Measurements from ENCODE around the gene HLA-G.

Gene HLA-G

GRCh38 chr6:29811377-29811776 lies 16.2 kb upstream of the HLA-G start:
- Histone ChIP-seq H3K4me3 (ENCODE audit: low read depth, low read length) (no peak overlapping the region), H3K14ac (ENCODE audit: low read length) (no peak overlapping the region), H3K36me3 (ENCODE audit: control insufficient read depth in 1 of 2, insufficient read depth in 2 of 2, low read length in 2 of 2) (no peaks in the 10 kb centered on the region), H3K23ac (ENCODE audit: low read length) (no peak overlapping the region), H3K4me2 (ENCODE audit: low read length) (no peak overlapping the region), H2AK5ac (ENCODE audit: low read length) (no peak overlapping the region), H3K9ac (ENCODE audit: low read length) (no peak overlapping the region), H3K4me1 (ENCODE audit: control insufficient read depth in 1 of 2, insufficient read depth in 2 of 2, low read length in 2 of 2) (peaks cover 14 to 17% of the 10 kb centered on the region in 2 experiments), H3K79me1 (ENCODE audit: low read length) (peaks cover 2% of the 10 kb centered on the region), H2BK120ac (ENCODE audit: insufficient read depth, low read length, poor library complexity) (no peak overlapping the region), H4K12ac (ENCODE audit: low read depth, low read length) (no peak overlapping the region), H4K91ac (ENCODE audit: low read depth, low read length) (no peak overlapping the region), H3K27ac (ENCODE audit: low read depth, low read length) (no peak overlapping the region), H4K8ac (ENCODE audit: low read depth, low read length) (no peak overlapping the region), H2AFZ (ENCODE audit: insufficient read depth, low read length, poor library complexity) (no peak overlapping the region), H3K79me2 (ENCODE audit: control insufficient read depth, insufficient read depth, low read length, poor library complexity) (no peaks in the 10 kb centered on the region), H3K27me3 (ENCODE audit: insufficient read depth, low read length) (no peaks in the 10 kb centered on the region), H3K4ac (ENCODE audit: low read depth, low read length) (no peak overlapping the region), H2BK12ac (ENCODE audit: low read length) (no peak overlapping the region), H3K18ac (ENCODE audit: low read length) (no peak overlapping the region), H3K9me3 (ENCODE audit: insufficient read depth, low read depth, low read length) (peaks cover 3% of the 10 kb centered on the region), H2BK5ac (ENCODE audit: low read depth, low read length, poor library complexity) (no peak overlapping the region)
- no peak for DNase-seq
- no CpG with 5 or more reads among the region's 1 CpG for WGBS (ENCODE audit: extremely low coverage, insufficient coverage, insufficient read length)

DNA sequence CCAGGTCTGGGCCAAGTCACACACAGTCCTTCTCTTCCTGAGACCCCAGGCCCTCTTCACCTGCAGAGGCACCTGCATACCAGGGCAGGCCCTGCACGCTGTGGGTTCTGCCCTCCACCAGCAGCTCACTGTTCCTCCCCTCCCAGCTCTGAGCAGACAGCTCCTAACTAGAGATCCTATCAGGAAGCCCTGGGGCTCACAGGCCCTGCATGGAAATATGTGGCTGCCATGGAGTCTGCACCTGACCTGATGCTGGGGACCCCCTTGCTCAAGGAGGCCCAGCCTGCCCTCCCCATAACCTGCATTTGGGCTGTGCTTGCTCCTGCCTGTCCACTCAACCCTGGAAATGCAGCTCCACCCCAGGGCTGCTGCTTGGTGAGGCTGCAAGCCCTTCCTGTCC lies 14.6 kb upstream of the HLA-G start:
- Histone ChIP-seq H2BK120ac (ENCODE audit: insufficient read depth, low read length, poor library complexity) (no peak overlapping the region), H3K23ac (ENCODE audit: low read length) (no peak overlapping the region)
- WGBS (ENCODE audit: extremely low coverage, insufficient coverage, insufficient read length) = no CpG with 5 or more reads among the region's 1 CpG

GRCh38 chr6:29813809-29814208 lies 13.8 kb upstream of the HLA-G start:
- Histone ChIP-seq H3K79me2 (ENCODE audit: control insufficient read depth, insufficient read depth, low read length, poor library complexity) (no peaks in the 10 kb centered on the region), H3K9ac (ENCODE audit: low read length) (no peak overlapping the region), H3K4ac (ENCODE audit: low read depth, low read length) (no peak overlapping the region), H3K4me2 (ENCODE audit: low read length) (no peak overlapping the region), H4K91ac (ENCODE audit: low read depth, low read length) (no peak overlapping the region), H2BK12ac (ENCODE audit: low read length) (no peak overlapping the region), H2AK5ac (ENCODE audit: low read length) (no peak overlapping the region), H3K36me3 (ENCODE audit: control insufficient read depth in 1 of 2, insufficient read depth in 2 of 2, low read length in 2 of 2) (no peaks in the 10 kb centered on the region), H3K14ac (ENCODE audit: low read length) (no peak overlapping the region), H4K8ac (ENCODE audit: low read depth, low read length) (no peak overlapping the region), H2AFZ (ENCODE audit: insufficient read depth, low read length, poor library complexity) (no peak overlapping the region), H3K27me3 (ENCODE audit: insufficient read depth, low read length) (no peaks in the 10 kb centered on the region), H3K4me3 (ENCODE audit: low read depth, low read length) (no peak overlapping the region), H3K79me1 (ENCODE audit: low read length) (peaks cover 2% of the 10 kb centered on the region), H3K4me1 (ENCODE audit: control insufficient read depth in 1 of 2, insufficient read depth in 2 of 2, low read length in 2 of 2) (peaks cover 14 to 17% of the 10 kb centered on the region in 2 experiments), H4K12ac (ENCODE audit: low read depth, low read length) (no peak overlapping the region), H3K27ac (ENCODE audit: low read depth, low read length) (no peak overlapping the region), H2BK120ac (ENCODE audit: insufficient read depth, low read length, poor library complexity) (no peak overlapping the region), H2BK5ac (ENCODE audit: low read depth, low read length, poor library complexity) (no peak overlapping the region), H3K9me3 (ENCODE audit: insufficient read depth, low read depth, low read length) (peaks cover 3% of the 10 kb centered on the region), H3K23ac (ENCODE audit: low read length) (no peak overlapping the region), H3K18ac (ENCODE audit: low read length) (no peak overlapping the region)
- DNase-seq = peak; percentile 80 to 83
- no CpG with 5 or more reads among the region's 7 CpGs for WGBS (ENCODE audit: extremely low coverage, insufficient coverage, insufficient read length)

More for the DNA sequence above, 14.6 kb upstream of the HLA-G start:
- Histone ChIP-seq H3K79me1 (ENCODE audit: low read length) (peaks cover 2% of the 10 kb centered on the region), H3K4me2 (ENCODE audit: low read length) (no peak overlapping the region), H3K36me3 (ENCODE audit: control insufficient read depth in 1 of 2, insufficient read depth in 2 of 2, low read length in 2 of 2) (no peaks in the 10 kb centered on the region), H2AK5ac (ENCODE audit: low read length) (no peak overlapping the region), H3K4me1 (ENCODE audit: control insufficient read depth in 1 of 2, insufficient read depth in 2 of 2, low read length in 2 of 2) (peaks cover 14 to 17% of the 10 kb centered on the region in 2 experiments), H2BK5ac (ENCODE audit: low read depth, low read length, poor library complexity) (no peak overlapping the region), H3K14ac (ENCODE audit: low read length) (no peak overlapping the region), H3K4me3 (ENCODE audit: low read depth, low read length) (no peak overlapping the region), H3K27me3 (ENCODE audit: insufficient read depth, low read length) (no peaks in the 10 kb centered on the region), H4K8ac (ENCODE audit: low read depth, low read length) (no peak overlapping the region), H4K91ac (ENCODE audit: low read depth, low read length) (no peak overlapping the region), H3K9me3 (ENCODE audit: insufficient read depth, low read depth, low read length) (peaks cover 3% of the 10 kb centered on the region), H3K79me2 (ENCODE audit: control insufficient read depth, insufficient read depth, low read length, poor library complexity) (no peaks in the 10 kb centered on the region), H3K18ac (ENCODE audit: low read length) (no peak overlapping the region), H3K9ac (ENCODE audit: low read length) (no peak overlapping the region), H4K12ac (ENCODE audit: low read depth, low read length) (no peak overlapping the region), H2AFZ (ENCODE audit: insufficient read depth, low read length, poor library complexity) (no peak overlapping the region), H3K4ac (ENCODE audit: low read depth, low read length) (no peak overlapping the region), H3K27ac (ENCODE audit: low read depth, low read length) (no peak overlapping the region), H2BK12ac (ENCODE audit: low read length) (no peak overlapping the region)
- no peak for DNase-seq

DNA sequence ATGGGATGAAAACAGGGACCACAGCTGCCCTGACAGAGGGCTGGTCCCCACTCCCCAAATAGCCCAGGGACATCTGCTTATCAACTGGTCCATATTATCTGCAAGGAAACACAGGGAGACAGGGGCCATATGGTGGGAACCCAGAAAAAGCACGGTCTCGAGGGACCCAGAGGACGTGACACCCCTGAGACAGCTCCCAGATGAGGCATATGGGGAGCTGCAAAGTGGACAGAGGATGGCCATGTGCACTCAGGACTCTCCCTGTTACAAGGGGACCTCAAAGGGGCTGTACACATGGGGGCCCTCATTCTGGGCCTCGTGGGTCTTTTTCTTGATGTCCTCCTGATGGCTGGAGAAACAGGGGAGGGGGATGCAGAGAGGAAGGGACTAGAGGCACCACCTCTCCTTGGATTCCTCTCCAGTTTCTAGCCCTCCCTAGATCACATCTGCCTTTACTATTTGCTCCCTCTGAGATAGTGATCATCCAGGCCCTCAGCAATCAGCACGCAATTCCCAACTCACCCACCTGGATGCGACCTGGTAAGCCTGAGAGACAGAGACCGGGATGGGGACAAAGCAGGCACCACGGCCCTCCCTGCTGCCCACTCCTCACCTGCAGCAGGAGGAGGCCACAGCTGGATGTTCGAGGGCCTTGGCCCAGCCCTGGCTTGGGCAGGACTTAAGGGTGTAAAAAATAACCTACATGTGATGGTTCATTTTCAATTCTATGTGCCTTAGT lies 13.1 kb upstream of the HLA-G start:
- H3K27me3 ChIP-seq (ENCODE audit: insufficient read depth, low read length) = no peaks in the 10 kb centered on the region
- H2BK120ac ChIP-seq (ENCODE audit: insufficient read depth, low read length, poor library complexity) = peak overlapping the region; percentile 37
- H3K4me3 ChIP-seq (ENCODE audit: low read depth, low read length) = no peak overlapping the region
- peak overlapping the region; percentile 48 for H4K91ac ChIP-seq (ENCODE audit: low read depth, low read length)
- no peak overlapping the region for H2BK12ac ChIP-seq (ENCODE audit: low read length)
- H3K4me1 ChIP-seq (ENCODE audit: control insufficient read depth in 1 of 2, insufficient read depth in 2 of 2, low read length in 2 of 2) = peaks cover 14 to 17% of the 10 kb centered on the region in 2 experiments
- peak overlapping the region; percentile 44 for H2AK5ac ChIP-seq (ENCODE audit: low read length)
- no peak overlapping the region for H3K9ac ChIP-seq (ENCODE audit: low read length)
- DNase-seq = peak in 1 of 2 donors; percentile 36
- H3K9me3 ChIP-seq (ENCODE audit: insufficient read depth, low read depth, low read length) = peaks cover 3% of the 10 kb centered on the region
- H3K36me3 ChIP-seq (ENCODE audit: control insufficient read depth in 1 of 2, insufficient read depth in 2 of 2, low read length in 2 of 2) = no peaks in the 10 kb centered on the region
- no peaks in the 10 kb centered on the region for H3K79me2 ChIP-seq (ENCODE audit: control insufficient read depth, insufficient read depth, low read length, poor library complexity)
- H3K14ac ChIP-seq (ENCODE audit: low read length) = peak overlapping the region; percentile 33
- H3K27ac ChIP-seq (ENCODE audit: low read depth, low read length) = no peak overlapping the region
- WGBS (ENCODE audit: extremely low coverage, insufficient coverage, insufficient read length) = no CpG with 5 or more reads among the region's 9 CpGs
- peaks cover 2% of the 10 kb centered on the region for H3K79me1 ChIP-seq (ENCODE audit: low read length)
- peak overlapping the region; percentile 25 for H4K8ac ChIP-seq (ENCODE audit: low read depth, low read length)
- no peak overlapping the region for H4K12ac ChIP-seq (ENCODE audit: low read depth, low read length)
- H2AFZ ChIP-seq (ENCODE audit: insufficient read depth, low read length, poor library complexity) = peak overlapping the region; percentile 45
- H3K4me2 ChIP-seq (ENCODE audit: low read length) = no peak overlapping the region
- H3K18ac ChIP-seq (ENCODE audit: low read length) = no peak overlapping the region
- H2BK5ac ChIP-seq (ENCODE audit: low read depth, low read length, poor library complexity) = peak overlapping the region; percentile 17
- H3K4ac ChIP-seq (ENCODE audit: low read depth, low read length) = no peak overlapping the region
- H3K23ac ChIP-seq (ENCODE audit: low read length) = no peak overlapping the region
